Tibial artery (tissue), 4 donors: Measurements from ENCODE around the gene THRB.
A peak's percentile ranks its signal among the peaks of the same experiment; 100 is the strongest.

Experiments
- DNase-seq, 2 donors: peaks; one replicate each; pipeline ENCODE4 v3.0.0-alpha.2; 2019
- H3K27ac ChIP-seq, 2 donors: fragments of 200-600 bp; sonication (generic) in 1 of 2; 1 replicate in 1 of 2; 2 replicates in 1 of 2; pipeline ENCODE4 v1.5.1; 2018 to 2019; ENCODE audit warnings: mild to moderate bottlenecking in 1 of 2
- H3K27me3 ChIP-seq, 2 donors: fragments of 200-600 bp; sonication (generic) in 1 of 2; one replicate each; pipeline versions ENCODE4 v1.5.1 to v1.6.0; 2016 to 2019
- H3K36me3 ChIP-seq, 3 donors: fragments of 200-600 bp; sonication (generic) in 2 of 3; one replicate each; pipeline ENCODE4 v1.5.1; 2016 to 2019; ENCODE audit warnings: mild to moderate bottlenecking in 2 of 3
- H3K4me1 ChIP-seq, 4 donors: fragments of 200-600 bp; sonication (generic) in 2 of 4; 1 replicate in 3 of 4; 2 replicates in 1 of 4; pipeline ENCODE4 v1.5.1; 2016 to 2019
- H3K4me3 ChIP-seq, 2 donors: fragments of 200-600 bp; sonication (generic) in 1 of 2; 1 replicate in 1 of 2; 2 replicates in 1 of 2; pipeline ENCODE4 v1.5.1; 2018 to 2019; ENCODE audit warnings: mild to moderate bottlenecking in 2 of 2
- H3K9me3 ChIP-seq, 3 donors: fragments of 200-600 bp; sonication (generic) in 1 of 3; one replicate each; pipeline ENCODE4 v1.5.1; 2016 to 2019
- CTCF ChIP-seq, 2 experiments: fragments of 200-600 bp in 1 of 2; fragments of 450-650 bp in 1 of 2; IDR thresholded peaks; one replicate each; pipeline ENCODE4 v1.5.1; 2017 to 2019; ENCODE audit warnings: antibody characterized with exemption in 2 of 2, mild to moderate bottlenecking in 1 of 2, moderate library complexity in 1 of 2
- intact Hi-C: fragments of 100-400 bp; cut with DNase I; formaldehyde crosslinking; loops from one replicate; pipeline ENCODE4 v1.15.0; 2023; ENCODE audit warnings: low total_unique reads

Gene THRB

GRCh38 chr3:24494618-24495325, at the start of gene THRB:
TSS of gene THRB (minus strand) at chr3:24494850.
- TF ChIP-seq CTCF (IDR thresholded peaks at IDR 0.05): peak; percentile 38 to 39
- Histone ChIP-seq H3K36me3 (no peaks in the 10 kb centered on the region), H3K9me3 (no peaks in the 10 kb centered on the region), H3K4me1 (peaks cover 0 to 54% (median 29%) of the 10 kb centered on the region in 4 donors), H3K4me3 (peak within 1 kb of the TSS; percentile 65 to 88), H3K27ac (peak within 1 kb of the TSS; percentile 96 to 99), H3K27me3 (no peaks in the 10 kb centered on the region)
- intact Hi-C loops: loop anchor here (10.0 kb wide), 3 partner anchors 140 to 500 kb away; no protein-coding TSS in a partner anchor
- peak; percentile 84 to 91 for DNase-seq

GRCh38 chr3:24541935-24542334, 47.3 kb upstream of the THRB start:
- TF ChIP-seq CTCF (IDR thresholded peaks at IDR 0.05): no peak
- no peak overlapping the region for H3K4me3 ChIP-seq
- H3K4me1 ChIP-seq: peaks cover 0 to 33% (median 6%) of the 10 kb centered on the region in 4 donors
- H3K36me3 ChIP-seq: no peaks in the 10 kb centered on the region
- no peaks in the 10 kb centered on the region for H3K9me3 ChIP-seq
- DNase-seq: no peak
- H3K27me3 ChIP-seq: no peaks in the 10 kb centered on the region
- H3K27ac ChIP-seq: no peak overlapping the region
- intact Hi-C loops: no loop called here

- Histone ChIP-seq H3K27ac (no peak overlapping the region), H3K9me3 (no peaks in the 10 kb centered on the region), H3K4me3 (no peak overlapping the region), H3K4me1 (peaks cover 0 to 21% (median 5%) of the 10 kb centered on the region in 4 donors), H3K27me3 (no peaks in the 10 kb centered on the region), H3K36me3 (no peaks in the 10 kb centered on the region)
- intact Hi-C loops: no loop called here
- DNase-seq: no peak
- no peak for TF ChIP-seq CTCF (IDR thresholded peaks at IDR 0.05)
Observed at GRCh38 chr3:24540821-24541220, 46.2 kb upstream of the THRB start.

- no peaks in the 10 kb centered on the region for H3K9me3 ChIP-seq
- peaks cover 0 to 15% (median 4%) of the 10 kb centered on the region in 4 donors for H3K4me1 ChIP-seq
- intact Hi-C loops: no loop called here
- H3K27me3 ChIP-seq: no peaks in the 10 kb centered on the region
- no peaks in the 10 kb centered on the region for H3K36me3 ChIP-seq
- H3K27ac ChIP-seq: no peak overlapping the region
- TF ChIP-seq CTCF (IDR thresholded peaks at IDR 0.05): no peak
- H3K4me3 ChIP-seq: no peak overlapping the region
- no peak for DNase-seq
Observed at GRCh38 chr3:24539699-24540098, 45.0 kb upstream of the THRB start.

- intact Hi-C loops: no loop called here
- no peak overlapping the region for H3K4me3 ChIP-seq
- no peaks in the 10 kb centered on the region for H3K27me3 ChIP-seq
- TF ChIP-seq CTCF (IDR thresholded peaks at IDR 0.05): no peak
- no peaks in the 10 kb centered on the region for H3K9me3 ChIP-seq
- no peak for DNase-seq
- H3K27ac ChIP-seq: peak overlapping the region; percentile 23 to 27
- H3K4me1 ChIP-seq: peaks cover 0 to 15% (median 4%) of the 10 kb centered on the region in 4 donors
- no peaks in the 10 kb centered on the region for H3K36me3 ChIP-seq
Observed at GRCh38 chr3:24538891-24539290, 44.2 kb upstream of the THRB start.
